GM23338 (cell line): ENCODE measurements around the gene TP53BP2. TPM values are rescaled to one million over a fixed set of nuclear protein-coding genes. Genes with fewer than 3 reads are reported as not detected.

Experiments
- ATAC-seq: fragments of 200-7000 bp; cut with Tn5 transposase; 3 replicates; pipeline ENCODE4 v1.9.1; 2020
- DNase-seq: peaks from one replicate; pipeline ENCODE4 v3.0.0-alpha.2; 2015; ENCODE audit warnings: low spot score
- H2AFZ ChIP-seq: fragments of 200-600 bp; sonication (generic); 2 replicates; pipeline ENCODE4 v1.8.0; 2016; ENCODE audit warnings: antibody characterized with exemption, mild to moderate bottlenecking, moderate library complexity
- H3F3A ChIP-seq: fragments of 200-600 bp; sonication (generic); replicated peaks from 2 replicates; pipeline ENCODE4 v1.8.0; 2017; ENCODE audit warnings: antibody characterized with exemption, mixed run types, low read depth
- H3K27ac ChIP-seq: fragments of 200-600 bp; sonication (generic); 2 replicates; pipeline ENCODE4 v1.6.1; 2016; ENCODE audit warnings: low read depth
- H3K27me3 ChIP-seq: fragments of 200-600 bp; sonication (generic); 2 replicates; pipeline ENCODE4 v1.8.0; 2016; ENCODE audit warnings: mild to moderate bottlenecking, mixed run types, moderate library complexity; ENCODE audit not compliant: insufficient read depth
- H3K36me3 ChIP-seq: fragments of 200-600 bp; sonication (generic); 2 replicates; pipeline ENCODE4 v1.8.0; 2016; ENCODE audit warnings: mild to moderate bottlenecking; ENCODE audit not compliant: insufficient read depth
- H3K4me1 ChIP-seq: fragments of 200-600 bp; sonication (generic); 2 replicates; pipeline ENCODE4 v1.8.0; 2016; ENCODE audit warnings: mild to moderate bottlenecking, moderate library complexity; ENCODE audit not compliant: insufficient read depth
- H3K4me2 ChIP-seq: fragments of 200-600 bp; sonication (generic); 2 replicates; pipeline ENCODE4 v1.7.1; 2017; ENCODE audit warnings: mixed run types
- H3K4me3 ChIP-seq: fragments of 200-600 bp; sonication (generic); 2 replicates; pipeline ENCODE4 v1.6.1; 2016; ENCODE audit warnings: mixed run types
- H3K79me2 ChIP-seq: fragments of 200-600 bp; sonication (generic); replicated peaks from 2 replicates; pipeline ENCODE4 v1.8.0; 2017; ENCODE audit warnings: mild to moderate bottlenecking; ENCODE audit not compliant: insufficient read depth
- H3K9me2 ChIP-seq: fragments of 200-600 bp; sonication (generic); 2 replicates; pipeline ENCODE4 v1.8.0; 2017; ENCODE audit not compliant: insufficient read depth
- H4K20me1 ChIP-seq: fragments of 200-600 bp; sonication (generic); replicated peaks from 2 replicates; pipeline ENCODE4 v1.8.0; 2017; ENCODE audit warnings: mild to moderate bottlenecking; ENCODE audit not compliant: insufficient read depth
- H3K27ac Mint-ChIP-seq: 2 replicates; pipeline ENCODE4 v1.8.0; 2020; ENCODE audit warnings: inconsistent platforms, mild to moderate bottlenecking, moderate library complexity, mixed read lengths
- H3K27me3 Mint-ChIP-seq: 3 replicates; pipeline ENCODE4 v1.8.0; 2022; ENCODE audit warnings: low read depth, mild to moderate bottlenecking, moderate library complexity, mixed read lengths, inconsistent platforms; ENCODE audit not compliant: insufficient read depth, poor library complexity
- H3K36me3 Mint-ChIP-seq: 3 replicates; pipeline ENCODE4 v1.8.0; 2021; ENCODE audit warnings: low read depth, mild to moderate bottlenecking, inconsistent platforms, moderate library complexity, mixed read lengths
- H3K4me1 Mint-ChIP-seq: 3 replicates; pipeline ENCODE4 v1.8.0; 2020; ENCODE audit warnings: mild to moderate bottlenecking, inconsistent platforms, mixed read lengths
- H3K4me3 Mint-ChIP-seq: 3 replicates; pipeline ENCODE4 v1.8.0; 2021; ENCODE audit warnings: moderate library complexity, mild to moderate bottlenecking, inconsistent platforms, mixed read lengths
- H3K9me3 Mint-ChIP-seq: 3 replicates; pipeline ENCODE4 v1.8.0; 2020; ENCODE audit warnings: moderate library complexity, mild to moderate bottlenecking, inconsistent platforms, mixed read lengths
- EZH2phosphoT487 ChIP-seq: fragments of 200-600 bp; sonication (generic); IDR thresholded peaks from one replicate; pipeline ENCODE4 v1.8.1; 2018; ENCODE audit warnings: antibody characterized with exemption; ENCODE audit not compliant: unreplicated experiment
- JUNB ChIP-seq: IDR thresholded peaks from one replicate; pipeline ENCODE4 v1.6.1; 2016; ENCODE audit warnings: antibody characterized with exemption; ENCODE audit not compliant: unreplicated experiment
- STAT1 ChIP-seq: IDR thresholded peaks from one replicate; pipeline ENCODE4 v1.6.1; 2016; ENCODE audit warnings: antibody characterized with exemption; ENCODE audit not compliant: unreplicated experiment
- ZNF114 ChIP-seq: fragments of 250-450 bp; sonication (Bioruptor Pico); IDR thresholded peaks from 2 replicates; pipeline ENCODE4 v1.5.0; 2020; ENCODE audit warnings: mild to moderate bottlenecking, moderate library complexity
- ZNF331 ChIP-seq: fragments of 250-450 bp; sonication (Bioruptor Pico); IDR thresholded peaks from 2 replicates; pipeline ENCODE4 v1.5.0; 2020; ENCODE audit warnings: low read depth, mild to moderate bottlenecking, moderate library complexity
- ZNF462 ChIP-seq: fragments of 250-450 bp; sonication (Bioruptor Pico); IDR thresholded peaks from 2 replicates; pipeline ENCODE4 v1.5.0; 2020; ENCODE audit warnings: mild to moderate bottlenecking, moderate library complexity
- polyA plus RNA-seq: library from polyadenylated mRNA; unstranded; fragments of >200 nt; fragmentation: Nextera tagmentation; extraction: Ambion mirVana; gene quantifications from 2 replicates; pipeline ENCODE4 v1.2.1, GENCODE V29; 2016
- total RNA-seq: library from RNA; depleted of rRNA; stranded (reverse); fragments of >200 nt; shearing (Covaris generic); gene quantifications from 2 replicates; pipeline ENCODE4 v1.2.3, GENCODE V29; 2014
- TF ChIP-seq, protein P1 (sequence below): IDR thresholded peaks from one replicate; pipeline ENCODE4 v1.6.1; 2018; ENCODE audit warnings: antibody characterized with exemption; ENCODE audit not compliant: unreplicated experiment
- TF ChIP-seq, protein P2 (sequence below), 2 experiments: fragments of 200-600 bp in 1 of 2; sonication (generic) in 1 of 2; conservative IDR thresholded peaks; 2 replicates each; pipeline versions ENCODE4 v1.5.1 to v1.6.1; 2016 to 2017; ENCODE audit warnings: antibody characterized with exemption in 2 of 2, low read depth in 2 of 2, mild to moderate bottlenecking in 2 of 2, moderate library complexity in 1 of 2

The TP53BP2 gene
- total and polyA plus RNA-seq, 2 experiments from 2014 or later: 10.1 to 32.9 TPM

DNA sequence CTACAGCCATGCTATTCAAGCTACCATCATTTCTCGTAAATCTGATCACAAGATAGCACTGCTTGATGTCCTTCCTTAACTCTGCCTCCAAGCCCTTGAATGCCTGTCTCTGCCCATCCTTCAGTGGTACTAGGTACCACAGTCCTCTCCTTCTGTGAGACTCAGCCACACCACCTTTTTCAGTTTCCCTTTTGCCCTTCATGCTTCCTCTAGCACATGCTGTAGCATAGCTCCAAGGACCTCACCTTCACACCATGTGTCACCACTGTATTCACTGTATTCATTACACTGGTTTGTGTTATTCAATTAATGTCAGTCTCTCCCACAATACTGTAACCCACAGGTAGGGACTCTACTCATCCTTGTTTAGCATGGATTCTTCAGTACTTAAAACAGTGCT lies 8.0 kb upstream of the TP53BP2 start (continued):
- TF ChIP-seq, protein P1, sequence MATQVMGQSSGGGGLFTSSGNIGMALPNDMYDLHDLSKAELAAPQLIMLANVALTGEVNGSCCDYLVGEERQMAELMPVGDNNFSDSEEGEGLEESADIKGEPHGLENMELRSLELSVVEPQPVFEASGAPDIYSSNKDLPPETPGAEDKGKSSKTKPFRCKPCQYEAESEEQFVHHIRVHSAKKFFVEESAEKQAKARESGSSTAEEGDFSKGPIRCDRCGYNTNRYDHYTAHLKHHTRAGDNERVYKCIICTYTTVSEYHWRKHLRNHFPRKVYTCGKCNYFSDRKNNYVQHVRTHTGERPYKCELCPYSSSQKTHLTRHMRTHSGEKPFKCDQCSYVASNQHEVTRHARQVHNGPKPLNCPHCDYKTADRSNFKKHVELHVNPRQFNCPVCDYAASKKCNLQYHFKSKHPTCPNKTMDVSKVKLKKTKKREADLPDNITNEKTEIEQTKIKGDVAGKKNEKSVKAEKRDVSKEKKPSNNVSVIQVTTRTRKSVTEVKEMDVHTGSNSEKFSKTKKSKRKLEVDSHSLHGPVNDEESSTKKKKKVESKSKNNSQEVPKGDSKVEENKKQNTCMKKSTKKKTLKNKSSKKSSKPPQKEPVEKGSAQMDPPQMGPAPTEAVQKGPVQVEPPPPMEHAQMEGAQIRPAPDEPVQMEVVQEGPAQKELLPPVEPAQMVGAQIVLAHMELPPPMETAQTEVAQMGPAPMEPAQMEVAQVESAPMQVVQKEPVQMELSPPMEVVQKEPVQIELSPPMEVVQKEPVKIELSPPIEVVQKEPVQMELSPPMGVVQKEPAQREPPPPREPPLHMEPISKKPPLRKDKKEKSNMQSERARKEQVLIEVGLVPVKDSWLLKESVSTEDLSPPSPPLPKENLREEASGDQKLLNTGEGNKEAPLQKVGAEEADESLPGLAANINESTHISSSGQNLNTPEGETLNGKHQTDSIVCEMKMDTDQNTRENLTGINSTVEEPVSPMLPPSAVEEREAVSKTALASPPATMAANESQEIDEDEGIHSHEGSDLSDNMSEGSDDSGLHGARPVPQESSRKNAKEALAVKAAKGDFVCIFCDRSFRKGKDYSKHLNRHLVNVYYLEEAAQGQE: no peak
- TF ChIP-seq ZNF331 (CRISPR knock-in tag): no peak
- TF ChIP-seq, protein P2, sequence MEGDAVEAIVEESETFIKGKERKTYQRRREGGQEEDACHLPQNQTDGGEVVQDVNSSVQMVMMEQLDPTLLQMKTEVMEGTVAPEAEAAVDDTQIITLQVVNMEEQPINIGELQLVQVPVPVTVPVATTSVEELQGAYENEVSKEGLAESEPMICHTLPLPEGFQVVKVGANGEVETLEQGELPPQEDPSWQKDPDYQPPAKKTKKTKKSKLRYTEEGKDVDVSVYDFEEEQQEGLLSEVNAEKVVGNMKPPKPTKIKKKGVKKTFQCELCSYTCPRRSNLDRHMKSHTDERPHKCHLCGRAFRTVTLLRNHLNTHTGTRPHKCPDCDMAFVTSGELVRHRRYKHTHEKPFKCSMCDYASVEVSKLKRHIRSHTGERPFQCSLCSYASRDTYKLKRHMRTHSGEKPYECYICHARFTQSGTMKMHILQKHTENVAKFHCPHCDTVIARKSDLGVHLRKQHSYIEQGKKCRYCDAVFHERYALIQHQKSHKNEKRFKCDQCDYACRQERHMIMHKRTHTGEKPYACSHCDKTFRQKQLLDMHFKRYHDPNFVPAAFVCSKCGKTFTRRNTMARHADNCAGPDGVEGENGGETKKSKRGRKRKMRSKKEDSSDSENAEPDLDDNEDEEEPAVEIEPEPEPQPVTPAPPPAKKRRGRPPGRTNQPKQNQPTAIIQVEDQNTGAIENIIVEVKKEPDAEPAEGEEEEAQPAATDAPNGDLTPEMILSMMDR (conservative IDR thresholded peaks at IDR 0.05; ENCODE audit: low read depth in 2 of 2): no peak
- no peak for TF ChIP-seq EZH2phosphoT487
- TF ChIP-seq ZNF114 (CRISPR knock-in tag): no peak
- no peak for TF ChIP-seq JUNB
- no peak for TF ChIP-seq STAT1

DNA sequence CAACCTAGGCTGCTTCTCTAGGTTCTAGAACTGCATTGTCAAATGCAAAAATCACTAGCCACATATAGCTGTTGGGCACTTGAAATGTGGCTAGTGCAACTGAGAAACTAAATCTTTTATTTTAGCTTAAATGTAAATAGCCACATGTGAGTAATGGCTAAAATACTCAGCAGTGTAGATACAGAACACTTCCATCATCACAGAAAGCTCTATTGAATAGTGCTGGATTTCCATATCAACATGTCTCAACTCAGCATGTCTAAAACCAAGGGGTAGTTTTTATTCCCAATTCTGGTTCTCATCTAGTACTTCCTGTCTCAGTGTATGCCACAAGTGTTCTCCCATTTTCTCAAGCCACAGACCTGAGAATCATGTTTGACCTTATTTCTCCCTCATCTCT lies 7.5 kb upstream of the TP53BP2 start:
- H3K4me1 Mint-ChIP-seq: no peaks in the 10 kb centered on the region
- no peaks in the 10 kb centered on the region for H3K36me3 ChIP-seq
- no peaks in the 10 kb centered on the region for H3K79me2 ChIP-seq
- peaks cover 1% of the 10 kb centered on the region for H3K27me3 Mint-ChIP-seq
- H3K9me3 Mint-ChIP-seq: no peaks in the 10 kb centered on the region
- H3K9me2 ChIP-seq: no peaks in the 10 kb centered on the region
- no peak for ATAC-seq
- no peak for TF ChIP-seq JUNB
- no peaks in the 10 kb centered on the region for H3K27me3 ChIP-seq
- no peak for DNase-seq
- no peak overlapping the region for H3K27ac Mint-ChIP-seq
- H3K4me3 ChIP-seq: no peak overlapping the region
- H4K20me1 ChIP-seq: 0 out of 2 replicates have a peak, but pooled peaks cover 4% of the 10 kb centered on the region
- H3K27ac ChIP-seq: no peak overlapping the region
- H3F3A ChIP-seq: no peaks in the 10 kb centered on the region
- no peak overlapping the region for H3K4me2 ChIP-seq
- no peak overlapping the region for H2AFZ ChIP-seq
- no peaks in the 10 kb centered on the region for H3K4me1 ChIP-seq
- H3K36me3 Mint-ChIP-seq: no peaks in the 10 kb centered on the region
- no peak overlapping the region for H3K4me3 Mint-ChIP-seq

DNA sequence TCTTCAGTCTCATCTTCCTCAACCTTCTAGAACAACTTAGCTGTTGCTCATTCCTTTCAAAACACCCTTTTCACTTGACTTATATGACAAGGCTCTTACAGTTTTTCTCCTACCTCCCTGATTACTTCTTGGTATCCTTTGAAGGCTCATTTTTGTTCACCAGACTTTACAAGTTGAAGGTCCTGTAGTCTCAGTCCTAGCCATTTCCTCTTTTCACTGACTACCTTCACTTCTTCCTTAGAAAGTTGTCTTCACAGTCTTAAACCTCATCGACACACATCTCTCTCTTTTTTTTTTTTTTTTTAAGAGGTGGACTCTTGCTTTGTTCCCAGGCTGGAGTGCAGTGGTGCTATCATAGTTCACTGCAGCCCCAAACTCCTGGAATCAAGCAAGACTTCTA lies 6.6 kb upstream of the TP53BP2 start:
- H3K4me2 ChIP-seq: no peak overlapping the region
- DNase-seq: no peak
- H3K9me2 ChIP-seq: no peaks in the 10 kb centered on the region
- Mint-ChIP-seq H3K9me3 (no peaks in the 10 kb centered on the region), H3K4me1 (peaks cover 4% of the 10 kb centered on the region; the same call in 1 of the 3 replicates), H3K27me3 (peaks cover 1% of the 10 kb centered on the region), H3K27ac (no peak overlapping the region), H3K4me3 (no peak overlapping the region), H3K36me3 (no peaks in the 10 kb centered on the region)
- H3K27ac ChIP-seq: no peak overlapping the region
- ATAC-seq: no peak
- no peaks in the 10 kb centered on the region for H3K27me3 ChIP-seq
- no peaks in the 10 kb centered on the region for H3K4me1 ChIP-seq
- H3F3A ChIP-seq: no peaks in the 10 kb centered on the region
- no peak overlapping the region; the same call in 1 of the 2 replicates for H2AFZ ChIP-seq
- H4K20me1 ChIP-seq: no peaks in the 10 kb centered on the region
- no peak overlapping the region for H3K4me3 ChIP-seq
- H3K36me3 ChIP-seq: no peaks in the 10 kb centered on the region
- H3K79me2 ChIP-seq: no peaks in the 10 kb centered on the region
- TF ChIP-seq ZNF462 (CRISPR knock-in tag) (no peak), STAT1 (no peak)
